Kidney (tissue), 14 donors: Measurements from ENCODE around the gene TAF5L. TPM values are rescaled to one million over a fixed set of nuclear protein-coding genes. Genes with fewer than 3 reads are reported as not detected.
"Not testable (repeated sequence)": the region's sequence is repeated elsewhere in the genome, so short reads cannot be mapped to it uniquely, and the experiment has no call there.

Experiments used
- DNase-seq, 5 donors: peaks; one replicate each; pipeline ENCODE4 v3.0.0-alpha.2; 2013 to 2020
- FAIRE-seq: peaks from 2 replicates; lab custom pipeline; 2012; peaks lifted over from hg19 to GRCh38; lab: Jason Lieb, UNC
- H3K27ac ChIP-seq, 2 donors: one replicate each; pipeline ENCODE4 v1.7.0; 2013; ENCODE audit warnings: low read depth in 2 of 2, low read length in 2 of 2, inconsistent platforms in 1 of 2
- H3K27me3 ChIP-seq: one replicate; pipeline ENCODE4 v1.7.1; 2013; ENCODE audit warnings: low read length, inconsistent platforms; ENCODE audit not compliant: control insufficient read depth, insufficient read depth
- H3K36me3 ChIP-seq, 3 donors: one replicate each; pipeline versions ENCODE4 v1.7.0 to v1.7.1; 2013; ENCODE audit warnings: low read length in 3 of 3, control low read depth in 1 of 3, inconsistent platforms in 1 of 3; ENCODE audit not compliant: insufficient read depth in 3 of 3, control insufficient read depth in 2 of 3
- H3K4me1 ChIP-seq, 3 donors: one replicate each; pipeline versions ENCODE4 v1.7.0 to v1.7.1; 2013; ENCODE audit warnings: low read length in 3 of 3, inconsistent platforms in 1 of 3, low read depth in 1 of 3; ENCODE audit not compliant: control insufficient read depth in 2 of 3, insufficient read depth in 2 of 3
- H3K4me3 ChIP-seq, 3 donors: one replicate each; pipeline versions ENCODE4 v1.7.0 to v1.8.1; 2013; ENCODE audit warnings: low read length in 3 of 3, control low read depth in 1 of 3, inconsistent platforms in 1 of 3
- H3K9ac ChIP-seq, 3 donors: one replicate each; pipeline versions ENCODE4 v1.7.0 to v1.7.1; 2013; ENCODE audit warnings: low read length in 3 of 3, control low read depth in 1 of 3, inconsistent platforms in 1 of 3
- H3K9me3 ChIP-seq, 3 donors: one replicate each; pipeline versions ENCODE4 v1.7.0 to v1.7.1; 2013; ENCODE audit warnings: low read length in 3 of 3, control low read depth in 1 of 3, inconsistent platforms in 1 of 3; ENCODE audit not compliant: control insufficient read depth in 2 of 3, insufficient read depth in 1 of 3
- CTCF ChIP-seq: IDR thresholded peaks from 3 replicates; pipeline ENCODE4 v1.5.1; 2012; ENCODE audit warnings: mild to moderate bottlenecking, moderate library complexity, borderline replicate concordance; ENCODE audit not compliant: insufficient read depth; ENCODE audit errors: extremely low read depth
- intact Hi-C: fragments of 100-400 bp; cut with DNase I; formaldehyde crosslinking; loops from one replicate; pipeline ENCODE4 v1.11.1; 2022
- polyA plus RNA-seq: library from polyadenylated mRNA; stranded (reverse); fragments of 350-450 nt; fragmentation: Illumina TruSeq; extraction: RNeasy Lipid Tissue Mini Kit (QIAGEN cat#74804); gene quantifications from one replicate; pipeline ENCODE4 v1.2.3, GENCODE V29; 2014; ENCODE audit warnings: low read depth, low replicate concordance; ENCODE audit not compliant: insufficient read depth
- total RNA-seq: library from RNA; stranded (reverse); fragmentation: NEBNext Ultra II Directional; extraction: Animal tissue kit (Norgen Biotek cat#: 25700); gene quantifications from one replicate; pipeline ENCODE4 v1.2.1, GENCODE V29; 2021
- donor health status: control.
- donor health status: control.
- donor health status: control.
- donor health status: control.
- donor health status: control.
- donor health status: DM: yes; HTN: yes; CAD: no.
- donor health status: Normal renal cell carcinoma (clear cell type).

The TAF5L gene
- total and polyA plus RNA-seq, 2 donors from 2014 or later: 7.1 to 19.6 TPM

- peaks cover 3 to 28% (median 20%) of the 10 kb centered on the region in 3 donors for H3K36me3 ChIP-seq
- no peak overlapping the region for H3K4me3 ChIP-seq
- no peak for FAIRE-seq
- H3K9me3 ChIP-seq: no peaks in the 10 kb centered on the region
- H3K27me3 ChIP-seq: no peaks in the 10 kb centered on the region
- no peak for DNase-seq
- intact Hi-C loops: no loop called here
- H3K9ac ChIP-seq: no peak overlapping the region
- H3K4me1 ChIP-seq: no peaks in the 10 kb centered on the region
- no peak for TF ChIP-seq CTCF
- H3K27ac ChIP-seq: no peak overlapping the region
Observed at GRCh38 chr1:229597877-229598276, 28.0 kb downstream of the TAF5L start.

- H3K4me1 ChIP-seq: no peaks in the 10 kb centered on the region
- no peak overlapping the region for H3K4me3 ChIP-seq
- H3K27me3 ChIP-seq: no peaks in the 10 kb centered on the region
- H3K27ac ChIP-seq: no peak overlapping the region
- intact Hi-C loops: no loop called here
- H3K9me3 ChIP-seq: no peaks in the 10 kb centered on the region
- TF ChIP-seq CTCF: no peak
- H3K36me3 ChIP-seq: peaks cover 3 to 20% (median 16%) of the 10 kb centered on the region in 3 donors
- no peak for FAIRE-seq
- H3K9ac ChIP-seq: no peak overlapping the region
- no peak for DNase-seq
Observed at GRCh38 chr1:229596925-229597699, 28.8 kb downstream of the TAF5L start.

GRCh38 chr1:229595876-229596275 lies 30.0 kb downstream of the TAF5L start:
- H3K4me1 ChIP-seq, H3K9ac ChIP-seq, DNase-seq, H3K9me3 ChIP-seq, FAIRE-seq, intact Hi-C loops, H3K27ac ChIP-seq, H3K27me3 ChIP-seq, H3K4me3 ChIP-seq: not testable (repeated sequence)
- H3K36me3 ChIP-seq: peaks cover 0 to 19% (median 12%) of the 10 kb centered on the region in 3 donors

GRCh38 chr1:229594227-229595008 lies 31.5 kb downstream of the TAF5L start:
- Histone ChIP-seq H3K27me3 (no peaks in the 10 kb centered on the region), H3K9ac (no peak overlapping the region), H3K36me3 (peaks cover 0 to 13% (median 9%) of the 10 kb centered on the region in 3 donors), H3K4me3 (no peak overlapping the region), H3K27ac (no peak overlapping the region), H3K4me1 (no peaks in the 10 kb centered on the region), H3K9me3 (no peaks in the 10 kb centered on the region)
- FAIRE-seq (no peak), DNase-seq (no peak)
- intact Hi-C loops: no loop called here
- no peak for TF ChIP-seq CTCF
